Smooth muscle cell (in vitro differentiated cells): ENCODE results near the gene KCNN2. TPM values are rescaled to one million over a fixed set of nuclear protein-coding genes. Genes with fewer than 3 reads are reported as not detected.

Source experiments
- DNase-seq: peaks from one replicate; lab custom pipeline; 2025; ENCODE audit not compliant: unreplicated experiment; lab: John Stamatoyannopoulos, UW
- H2AFZ ChIP-seq: fragments of 200-600 bp; sonication (generic); 2 replicates; pipeline ENCODE4 v1.6.0; 2016; ENCODE audit warnings: antibody characterized with exemption, low read depth, mild to moderate bottlenecking
- H3F3A ChIP-seq: fragments of 200-600 bp; sonication (generic); 2 replicates; pipeline ENCODE4 v1.6.0; 2017; ENCODE audit warnings: antibody characterized with exemption, low read depth
- H3K27ac ChIP-seq: fragments of 200-600 bp; sonication (generic); 2 replicates; pipeline ENCODE4 v1.5.1; 2016; ENCODE audit warnings: low read depth, mild to moderate bottlenecking
- H3K27me3 ChIP-seq: fragments of 200-600 bp; sonication (generic); 2 replicates; pipeline ENCODE4 v1.6.1; 2016; ENCODE audit warnings: low read depth, mild to moderate bottlenecking
- H3K36me3 ChIP-seq: fragments of 200-600 bp; sonication (generic); 2 replicates; pipeline ENCODE4 v1.5.1; 2016; ENCODE audit warnings: low read depth
- H3K4me1 ChIP-seq: fragments of 200-600 bp; sonication (generic); 2 replicates; pipeline ENCODE4 v1.5.1; 2016; ENCODE audit warnings: low read depth
- H3K4me2 ChIP-seq: fragments of 200-600 bp; sonication (generic); 2 replicates; pipeline ENCODE4 v1.6.0; 2016; ENCODE audit warnings: mild to moderate bottlenecking
- H3K4me3 ChIP-seq: fragments of 200-600 bp; sonication (generic); 2 replicates; pipeline ENCODE4 v1.5.1; 2016; ENCODE audit warnings: mild to moderate bottlenecking
- H3K79me2 ChIP-seq: fragments of 200-600 bp; sonication (generic); 2 replicates; pipeline ENCODE4 v1.6.0; 2016; ENCODE audit warnings: low read depth, mild to moderate bottlenecking
- H3K9ac ChIP-seq: fragments of 200-600 bp; sonication (generic); 2 replicates; pipeline ENCODE4 v1.6.0; 2016; ENCODE audit warnings: low read depth
- H3K9me3 ChIP-seq: fragments of 200-600 bp; sonication (generic); replicated peaks from 2 replicates; pipeline ENCODE4 v1.5.1; 2016; ENCODE audit warnings: low read depth
- H4K20me1 ChIP-seq: fragments of 200-600 bp; sonication (generic); 2 replicates; pipeline ENCODE4 v1.6.0; 2016; ENCODE audit warnings: low read depth
- CTCF ChIP-seq: fragments of 200-600 bp; sonication (generic); IDR thresholded peaks from 2 replicates; pipeline ENCODE4 v1.5.1; 2017; ENCODE audit warnings: borderline replicate concordance, mild to moderate bottlenecking, antibody characterized with exemption; ENCODE audit not compliant: insufficient read depth, poor library complexity, severe bottlenecking
- WGBS: methylation state at CpG from one replicate; pipeline ENCODE4 v1.1.7; 2016; ENCODE audit warnings: low lambda C conversion rate; 5-methylcytosine and 5-hydroxymethylcytosine counted together
- polyA plus RNA-seq: library from polyadenylated mRNA; unstranded; fragments of >200 nt; fragmentation: Nextera tagmentation; extraction: Ambion mirVana; gene quantifications from 2 replicates; pipeline ENCODE4 v1.2.1, GENCODE V29; 2016
- total RNA-seq: library from RNA; depleted of rRNA; stranded (reverse); fragments of >200 nt; gene quantifications from 2 replicates; pipeline ENCODE4 v1.2.3, GENCODE V29; 2014

The KCNN2 gene
- total and polyA plus RNA-seq, 2 experiments from 2014 or later = 3.2 to 8.0 TPM

- Histone ChIP-seq H3K27ac (peak overlapping the region; percentile 95), H3K36me3 (no peaks in the 10 kb centered on the region), H3K4me1 (peaks cover 10% of the 10 kb centered on the region), H4K20me1 (no peaks in the 10 kb centered on the region), H3K27me3 (no peaks in the 10 kb centered on the region), H3K4me2 (peak overlapping the region; percentile 44), H3K79me2 (no peaks in the 10 kb centered on the region), H3F3A (no peaks in the 10 kb centered on the region), H3K9ac (peak overlapping the region; percentile 64), H3K4me3 (no peak overlapping the region), H3K9me3 (no peaks in the 10 kb centered on the region), H2AFZ (no peak overlapping the region)
- TF ChIP-seq CTCF = no peak
- 57% methylated on average over 3 of the region's 3 CpGs for WGBS
- no peak for DNase-seq
These were observed 49.6 kb downstream of the KCNN2 start for GRCh38 chr5:114411380-114411931.

GRCh38 chr5:114412510-114413171 lies 50.8 kb downstream of the KCNN2 start:
- no peaks in the 10 kb centered on the region for H3K79me2 ChIP-seq
- no peak for TF ChIP-seq CTCF
- no peak overlapping the region for H3K4me3 ChIP-seq
- WGBS = 0% methylated on average over 1 of the region's 1 CpG
- H3K27me3 ChIP-seq = no peaks in the 10 kb centered on the region
- H3K9me3 ChIP-seq = no peaks in the 10 kb centered on the region
- DNase-seq = no peak
- peak overlapping the region; percentile 1 for H2AFZ ChIP-seq
- no peaks in the 10 kb centered on the region for H4K20me1 ChIP-seq
- H3K9ac ChIP-seq = peak overlapping the region; percentile 64
- peak overlapping the region; percentile 44 for H3K4me2 ChIP-seq
- no peaks in the 10 kb centered on the region for H3K36me3 ChIP-seq
- H3K27ac ChIP-seq = peak overlapping the region; percentile 95
- peaks cover 10% of the 10 kb centered on the region for H3K4me1 ChIP-seq
- H3F3A ChIP-seq = no peaks in the 10 kb centered on the region

- DNase-seq = no peak
- WGBS = 94% methylated on average over 1 of the region's 1 CpG
- Histone ChIP-seq H3F3A (no peaks in the 10 kb centered on the region), H3K79me2 (no peaks in the 10 kb centered on the region), H3K4me3 (no peak overlapping the region), H3K27me3 (no peaks in the 10 kb centered on the region), H3K4me1 (peaks cover 23% of the 10 kb centered on the region), H3K27ac (no peak overlapping the region), H3K9ac (no peak overlapping the region), H3K4me2 (no peak overlapping the region), H4K20me1 (no peaks in the 10 kb centered on the region), H2AFZ (no peak overlapping the region), H3K36me3 (no peaks in the 10 kb centered on the region), H3K9me3 (no peaks in the 10 kb centered on the region)
- no peak for TF ChIP-seq CTCF
These were observed 53.9 kb downstream of the KCNN2 start for GRCh38 chr5:114415760-114416159.

- Histone ChIP-seq H2AFZ (no peak overlapping the region), H4K20me1 (no peaks in the 10 kb centered on the region), H3F3A (no peaks in the 10 kb centered on the region), H3K9me3 (no peaks in the 10 kb centered on the region), H3K36me3 (no peaks in the 10 kb centered on the region), H3K79me2 (no peaks in the 10 kb centered on the region), H3K4me3 (no peak overlapping the region), H3K4me1 (peaks cover 23% of the 10 kb centered on the region), H3K27me3 (no peaks in the 10 kb centered on the region), H3K9ac (no peak overlapping the region), H3K4me2 (no peak overlapping the region), H3K27ac (no peak overlapping the region)
- DNase-seq = no peak
- WGBS = 92% methylated on average over 4 of the region's 4 CpGs
- no peak for TF ChIP-seq CTCF
These were observed 54.4 kb downstream of the KCNN2 start for GRCh38 chr5:114416254-114416653.
